HepG2 (cell line): ENCODE measurements around the gene ADSS1. TPM values are rescaled to one million over a fixed set of nuclear protein-coding genes. Genes with fewer than 3 reads are reported as not detected.

Experiments used
- ARID5B ChIP-seq: IDR thresholded peaks from 2 replicates; pipeline ENCODE4 v1.4.0; 2020; ENCODE audit warnings: mild to moderate bottlenecking, missing genetic modification reagents
- CHCHD3 ChIP-seq: sonication (generic); formaldehyde crosslinking; IDR thresholded peaks from 2 replicates; pipeline ENCODE4 v1.8.0; 2022; ENCODE audit warnings: mild to moderate bottlenecking, missing genetic modification reagents, moderate library complexity
- CREM ChIP-seq, 2 experiments: sonication (generic) in 1 of 2; formaldehyde crosslinking in 1 of 2; IDR thresholded peaks; 2 replicates each; pipeline versions ENCODE4 v1.4.0 to v1.6.1; 2016 to 2020; ENCODE audit warnings: antibody characterized with exemption in 1 of 2, mild to moderate bottlenecking in 1 of 2, missing genetic modification reagents in 1 of 2
- IKZF4 ChIP-seq: sonication (generic); formaldehyde crosslinking; IDR thresholded peaks from 2 replicates; pipeline ENCODE4 v1.5.1; 2020; ENCODE audit warnings: borderline replicate concordance, mild to moderate bottlenecking, low read depth, missing genetic modification reagents; ENCODE audit errors: not compliant biosample characterization
- IRF2 ChIP-seq: IDR thresholded peaks from 2 replicates; pipeline ENCODE4 v1.6.1; 2018; ENCODE audit warnings: missing genetic modification reagents, missing compliant biosample characterization
- LRRFIP1 ChIP-seq: sonication (generic); formaldehyde crosslinking; conservative IDR thresholded peaks from 2 replicates; pipeline ENCODE4 v1.4.0; 2020; ENCODE audit warnings: missing genetic modification reagents
- MXD3 ChIP-seq: IDR thresholded peaks from 2 replicates; pipeline ENCODE4 v1.6.1; 2016; ENCODE audit warnings: mild to moderate bottlenecking, missing biosample characterization, missing genetic modification reagents
- NFIB ChIP-seq: sonication (generic); formaldehyde crosslinking; IDR thresholded peaks from 2 replicates; pipeline ENCODE4 v1.9.0; 2021; ENCODE audit warnings: missing genetic modification reagents, mild to moderate bottlenecking, borderline replicate concordance
- PITX1 ChIP-seq: sonication (generic); formaldehyde crosslinking; IDR thresholded peaks from 2 replicates; pipeline ENCODE4 v1.5.1; 2020; ENCODE audit warnings: mild to moderate bottlenecking, missing genetic modification reagents
- POGZ ChIP-seq: sonication (generic); formaldehyde crosslinking; IDR thresholded peaks from 2 replicates; pipeline ENCODE4 v1.4.0; 2020; ENCODE audit warnings: mild to moderate bottlenecking, missing genetic modification reagents
- RBM22 ChIP-seq: fragments of 200-400 bp; formaldehyde crosslinking; optimal IDR thresholded peaks from 2 replicates; pipeline ENCODE3; 2017; ENCODE audit warnings: mild to moderate bottlenecking, low read length, moderate library complexity
- SAP130 ChIP-seq: IDR thresholded peaks from 2 replicates; pipeline ENCODE4 v1.6.1; 2016; ENCODE audit warnings: low read depth
- SIX4 ChIP-seq: sonication (generic); formaldehyde crosslinking; IDR thresholded peaks from 2 replicates; pipeline ENCODE4 v1.4.0; 2020; ENCODE audit warnings: missing genetic modification reagents
- SP5 ChIP-seq: IDR thresholded peaks from 2 replicates; pipeline ENCODE4 v1.6.1; 2016; ENCODE audit warnings: low read depth, borderline replicate concordance
- TCF7L2 ChIP-seq: IDR thresholded peaks from 2 replicates; pipeline ENCODE4 v1.6.1; 2011; ENCODE audit warnings: mild to moderate bottlenecking, low read depth, low read length, moderate library complexity
- ZNF512 ChIP-seq: sonication (generic); formaldehyde crosslinking; IDR thresholded peaks from 2 replicates; pipeline ENCODE4 v1.4.0; 2020; ENCODE audit warnings: mild to moderate bottlenecking, missing genetic modification reagents
- ZNF598 ChIP-seq: sonication (generic); formaldehyde crosslinking; IDR thresholded peaks from 2 replicates; pipeline ENCODE4 v1.5.1; 2020; ENCODE audit warnings: mild to moderate bottlenecking, missing genetic modification reagents, borderline replicate concordance
- ZNF678 ChIP-seq: sonication (generic); formaldehyde crosslinking; IDR thresholded peaks from 2 replicates; pipeline ENCODE4 v1.4.0; 2020; ENCODE audit warnings: mild to moderate bottlenecking, missing genetic modification reagents
- ZSCAN29 ChIP-seq: sonication (generic); formaldehyde crosslinking; conservative IDR thresholded peaks from 2 replicates; pipeline ENCODE4 v1.4.0; 2020; ENCODE audit warnings: mild to moderate bottlenecking, missing genetic modification reagents
- polyA plus RNA-seq, 8 experiments: library from polyadenylated mRNA; depleted of rRNA in 3 of 8; stranded (reverse) in 7 of 8; unstranded in 1 of 8; fragments of >200 nt; fragmentation: Illumina TruSeq in 4 of 8; extraction: Trizol in 4 of 8; gene quantifications; 2 replicates each; pipeline versions ENCODE4 v1.2.1 to v1.2.3, GENCODE V29; 2011 to 2016; ENCODE audit warnings: low read depth in 4 of 8, missing spikeins in 1 of 8, mixed read lengths in 1 of 8; ENCODE audit not compliant: insufficient read depth in 1 of 8
- total RNA-seq, 5 experiments: library from RNA; depleted of rRNA; stranded (reverse); fragments of >200 nt; fragmentation: Illumina TruSeq; extraction: Trizol; gene quantifications; 2 replicates each; pipeline ENCODE4 v1.2.3, GENCODE V29; 2016; ENCODE audit warnings: low read depth in 1 of 5

ADSS1 gene
- total and polyA plus RNA-seq, 2 of the 13 experiments (the other 11 are each of a cell fraction or from before 2014, with no cell fraction given), result 1.0 to 36.7 TPM

GRCh38 chr14:104726600-104727451 is 2.8 kb downstream of the ADSS1 start (continued):
- TF ChIP-seq ARID5B, result peak; percentile 61
- TF ChIP-seq CREM (IDR thresholded peaks at IDR 0.05), result peak; percentile 27; the same call in 1 of the 2 replicates
- TF ChIP-seq CREM (CRISPR knock-in tag; IDR thresholded peaks at IDR 0.05), result no peak
- TF ChIP-seq RBM22, result no peak
- TF ChIP-seq ZNF598 (CRISPR knock-in tag), result no peak
- TF ChIP-seq ZNF512 (CRISPR knock-in tag), result no peak
- no peak for TF ChIP-seq IKZF4 (CRISPR knock-in tag)
- 0 out of 2 replicates have a peak, but pooled peaks have one; percentile 39 for TF ChIP-seq ZSCAN29
- 0 out of 2 replicates have a peak, but pooled peaks have one; percentile 35 for TF ChIP-seq PITX1 (CRISPR knock-in tag)
- TF ChIP-seq LRRFIP1 (CRISPR knock-in tag), result no peak
- TF ChIP-seq ZNF678 (CRISPR knock-in tag), result no peak
- peak; percentile 30; the same call in 1 of the 2 replicates for TF ChIP-seq POGZ (CRISPR knock-in tag)
- TF ChIP-seq MXD3 (CRISPR knock-in tag), result no peak
- TF ChIP-seq SAP130 (CRISPR knock-in tag), result peak; percentile 50; the same call in 1 of the 2 replicates
- 0 out of 2 replicates have a peak, but pooled peaks have one; percentile 62 for TF ChIP-seq IRF2
- no peak for TF ChIP-seq SP5 (CRISPR knock-in tag)
- TF ChIP-seq NFIB (CRISPR knock-in tag), result no peak
- no peak for TF ChIP-seq SIX4 (CRISPR knock-in tag)
- TF ChIP-seq TCF7L2, result no peak
- TF ChIP-seq CHCHD3 (CRISPR knock-in tag), result no peak
